PC-3 (cell line): ENCODE data around the gene ZNF8. TPM values are rescaled to one million over a fixed set of nuclear protein-coding genes. Genes with fewer than 3 reads are reported as not detected.

ENCODE experiments used
- ATAC-seq: fragments of 200-7000 bp; cut with Tn5 transposase; 2 replicates; pipeline ENCODE4 v1.9.1; 2020; ENCODE audit warnings: mild to moderate bottlenecking, moderate library complexity
- BruUV-seq: library from RNA; stranded (reverse); fragments of 400-500 nt; replicated peaks from 2 replicates; lab custom pipeline; 2021; lab: Mats Ljungman, UMichigan
- CTCF ChIA-PET: fragments of 300-600 bp; sonication (Branson Sonifier 250); formaldehyde crosslinking; loops from one replicate; lab custom pipeline; 2022; ENCODE audit warnings: antibody characterized with exemption; lab: Charles Lee
- POLR2A ChIA-PET: fragments of 300-600 bp; sonication (Branson Sonifier 250); formaldehyde crosslinking; loops from one replicate; lab custom pipeline; 2022; ENCODE audit warnings: antibody characterized with exemption; ENCODE audit not compliant: unreplicated experiment; lab: Charles Lee
- DNase-seq: peaks from one replicate; pipeline ENCODE4 v3.0.0-alpha.2; 2015
- H2AFZ ChIP-seq: fragments of 300-600 bp; sonication (generic); 2 replicates; pipeline ENCODE4 v1.6.0; 2016; ENCODE audit warnings: antibody characterized with exemption, low read length
- H3F3A ChIP-seq: fragments of 300-600 bp; sonication (generic); one replicate; pipeline ENCODE4 v1.6.0; 2017; ENCODE audit warnings: antibody characterized with exemption, low read length, control low read depth, mild to moderate bottlenecking; ENCODE audit not compliant: unreplicated experiment
- H3K27ac ChIP-seq: fragments of 300-600 bp; sonication (generic); 2 replicates; pipeline ENCODE4 v1.5.1; 2016; ENCODE audit warnings: mild to moderate bottlenecking, low read length
- H3K27me3 ChIP-seq: fragments of 300-600 bp; sonication (generic); 2 replicates; pipeline ENCODE4 v1.6.1; 2016; ENCODE audit warnings: low read length, mixed read lengths
- H3K36me3 ChIP-seq: fragments of 300-600 bp; sonication (generic); 2 replicates; pipeline ENCODE4 v1.6.1; 2016; ENCODE audit warnings: low read depth, mixed run types, low read length, mixed read lengths
- H3K4me1 ChIP-seq: fragments of 300-600 bp; sonication (generic); 2 replicates; pipeline ENCODE4 v1.5.1; 2016; ENCODE audit warnings: low read length; ENCODE audit not compliant: insufficient read depth
- H3K4me2 ChIP-seq: fragments of 300-600 bp; sonication (generic); 2 replicates; pipeline ENCODE4 v1.6.0; 2016; ENCODE audit warnings: low read length
- H3K4me3 ChIP-seq: fragments of 300-600 bp; sonication (generic); 2 replicates; pipeline ENCODE4 v1.5.1; 2016; ENCODE audit warnings: mild to moderate bottlenecking, low read length, mixed read lengths
- H3K79me2 ChIP-seq: fragments of 300-600 bp; sonication (generic); 2 replicates; pipeline ENCODE4 v1.6.1; 2017; ENCODE audit warnings: low read length, mixed read lengths
- H3K9ac ChIP-seq: fragments of 300-600 bp; sonication (generic); 2 replicates; pipeline ENCODE4 v1.6.0; 2016; ENCODE audit warnings: mild to moderate bottlenecking, low read length
- H3K9me2 ChIP-seq: fragments of 300-600 bp; sonication (generic); replicated peaks from 2 replicates; pipeline ENCODE4 v1.6.1; 2016; ENCODE audit warnings: mixed run types, low read length, mixed read lengths
- H3K9me3 ChIP-seq: fragments of 300-600 bp; sonication (generic); 2 replicates; pipeline ENCODE4 v1.6.1; 2016; ENCODE audit warnings: low read length, mixed read lengths
- H4K20me1 ChIP-seq: fragments of 300-600 bp; sonication (generic); 2 replicates; pipeline ENCODE4 v1.6.1; 2016; ENCODE audit warnings: low read length, mixed read lengths
- CTCF ChIP-seq: fragments of 300-600 bp; sonication (generic); conservative IDR thresholded peaks from 2 replicates; pipeline ENCODE4 v1.5.1; 2017; ENCODE audit warnings: antibody characterized with exemption, low read depth, mild to moderate bottlenecking, low read length
- EZH2 ChIP-seq: fragments of 300-600 bp; sonication (generic); IDR thresholded peaks from one replicate; pipeline ENCODE4 v1.6.1; 2017; ENCODE audit warnings: antibody characterized with exemption, mild to moderate bottlenecking, low read length; ENCODE audit not compliant: unreplicated experiment
- EZH2phosphoT487 ChIP-seq: fragments of 300-600 bp; sonication (generic); IDR thresholded peaks from 2 replicates; pipeline ENCODE4 v1.6.1; 2018; ENCODE audit warnings: mild to moderate bottlenecking, antibody characterized with exemption, low read length, borderline replicate concordance
- intact Hi-C: fragments of 100-400 bp; cut with micrococcal nuclease; formaldehyde crosslinking; loops from 2 replicates; pipeline ENCODE4 v1.9.0; 2023
- total RNA-seq: library from RNA; depleted of rRNA; stranded (reverse); fragments of >200 nt; gene quantifications from 2 replicates; pipeline ENCODE4 v1.2.3, GENCODE V29; 2014

ZNF8 gene
- total RNA-seq, 1 experiment from 2014 or later: 7.3 TPM

- no peaks in the 10 kb centered on the region for H3K9me2 ChIP-seq
- BruUV-seq: no TSS peak
These were observed 70.8 kb downstream of the ZNF8 start for GRCh38 chr19:58349590-58349989.

GRCh38 chr19:58350001-58350861 lies 71.5 kb downstream of the ZNF8 start:
- Histone ChIP-seq H2AFZ (peak overlapping the region; percentile 57; the same call in 1 of the 2 replicates), H3K9me3 (no peaks in the 10 kb centered on the region), H3K4me2 (peak overlapping the region; percentile 35), H3F3A (no peaks in the 10 kb centered on the region), H3K4me1 (no peaks in the 10 kb centered on the region), H3K79me2 (no peaks in the 10 kb centered on the region), H4K20me1 (no peaks in the 10 kb centered on the region), H3K27me3 (peaks cover 26% of the 10 kb centered on the region), H3K36me3 (no peaks in the 10 kb centered on the region), H3K27ac (no peak overlapping the region), H3K9ac (no peak overlapping the region), H3K9me2 (no peaks in the 10 kb centered on the region), H3K4me3 (0 out of 2 replicates have a peak overlapping the region, but pooled peaks have one; percentile 7)
- ATAC-seq: peak; percentile 40
- intact Hi-C loops: no loop called here
- CTCF ChIA-PET: no interaction called here
- POLR2A ChIA-PET: no interaction called here
- TF ChIP-seq CTCF (no peak), EZH2 (no peak), EZH2phosphoT487 (no peak)
- no peak for DNase-seq
- no TSS peak for BruUV-seq

More at GRCh38 chr19:58349590-58349989, 70.8 kb downstream of the ZNF8 start:
- ATAC-seq (no peak), DNase-seq (no peak)
- ChIA-PET CTCF (no interaction called here), POLR2A (no interaction called here)
- H3K4me3 ChIP-seq: no peak overlapping the region
- H3K4me2 ChIP-seq: peak overlapping the region; percentile 35; the same call in 1 of the 2 replicates
- intact Hi-C loops: no loop called here
- H3K4me1 ChIP-seq: no peaks in the 10 kb centered on the region
- TF ChIP-seq EZH2 (no peak), EZH2phosphoT487 (no peak), CTCF (no peak)
- no peaks in the 10 kb centered on the region for H3F3A ChIP-seq
- no peak overlapping the region for H3K9ac ChIP-seq
- no peaks in the 10 kb centered on the region for H3K36me3 ChIP-seq
- H3K27ac ChIP-seq: no peak overlapping the region
- no peaks in the 10 kb centered on the region for H3K79me2 ChIP-seq
- no peak overlapping the region for H2AFZ ChIP-seq
- H3K27me3 ChIP-seq: peaks cover 26% of the 10 kb centered on the region
- no peaks in the 10 kb centered on the region for H3K9me3 ChIP-seq
- no peaks in the 10 kb centered on the region for H4K20me1 ChIP-seq
